ENCODE results near the gene PALD1.

PALD1 gene

DNA sequence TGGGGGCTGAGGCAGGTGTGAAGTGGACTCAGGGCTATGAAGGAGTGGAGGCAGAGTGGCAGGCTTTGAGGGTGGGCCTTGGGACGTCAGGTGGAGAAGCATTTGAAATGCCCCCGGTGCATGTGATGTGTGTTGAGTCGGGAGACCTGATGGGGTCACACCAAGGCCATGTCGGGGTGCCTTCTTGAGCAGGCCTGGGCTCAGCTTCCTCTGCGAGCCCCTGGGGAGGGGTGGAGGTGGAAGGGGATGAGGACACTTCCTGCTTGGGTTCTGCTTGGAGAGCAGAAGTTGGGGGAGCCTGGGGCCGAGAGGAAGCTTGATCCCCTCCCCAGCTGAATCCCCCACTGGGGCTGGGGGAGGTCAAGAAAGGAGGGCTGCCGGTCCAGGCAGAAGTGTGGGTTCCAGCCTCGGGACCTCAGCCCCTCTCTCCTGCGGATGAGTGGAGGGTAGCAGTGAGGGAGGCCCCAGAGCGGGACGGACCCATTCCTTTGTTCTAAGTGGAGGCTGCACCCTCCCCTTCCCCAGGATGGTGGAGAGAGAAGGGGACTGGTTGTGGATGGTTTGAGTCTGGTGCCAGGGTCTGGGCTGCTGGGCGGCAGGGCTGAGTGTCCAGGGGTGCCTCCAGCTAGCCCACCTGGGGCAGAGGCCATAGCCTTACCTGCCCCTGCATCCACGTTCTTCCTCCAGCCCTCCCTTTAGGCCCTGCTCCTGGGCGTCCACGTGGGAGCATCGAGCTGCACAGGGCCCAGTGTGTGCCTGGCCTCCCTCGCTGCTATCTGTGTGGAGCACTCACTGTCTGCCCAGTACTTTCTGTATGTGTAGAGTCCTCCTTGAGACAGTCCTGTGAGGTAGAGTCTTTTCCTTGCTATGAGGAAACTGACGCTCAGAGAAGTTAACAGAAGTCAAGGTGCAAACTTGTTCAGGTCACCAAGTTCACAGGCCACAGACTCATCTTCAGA lies 87.3 kb downstream of the PALD1 start:
- no peak for TF ChIP-seq ZFX (IDR thresholded peaks at IDR 0.05)
- TF ChIP-seq, protein P1, sequence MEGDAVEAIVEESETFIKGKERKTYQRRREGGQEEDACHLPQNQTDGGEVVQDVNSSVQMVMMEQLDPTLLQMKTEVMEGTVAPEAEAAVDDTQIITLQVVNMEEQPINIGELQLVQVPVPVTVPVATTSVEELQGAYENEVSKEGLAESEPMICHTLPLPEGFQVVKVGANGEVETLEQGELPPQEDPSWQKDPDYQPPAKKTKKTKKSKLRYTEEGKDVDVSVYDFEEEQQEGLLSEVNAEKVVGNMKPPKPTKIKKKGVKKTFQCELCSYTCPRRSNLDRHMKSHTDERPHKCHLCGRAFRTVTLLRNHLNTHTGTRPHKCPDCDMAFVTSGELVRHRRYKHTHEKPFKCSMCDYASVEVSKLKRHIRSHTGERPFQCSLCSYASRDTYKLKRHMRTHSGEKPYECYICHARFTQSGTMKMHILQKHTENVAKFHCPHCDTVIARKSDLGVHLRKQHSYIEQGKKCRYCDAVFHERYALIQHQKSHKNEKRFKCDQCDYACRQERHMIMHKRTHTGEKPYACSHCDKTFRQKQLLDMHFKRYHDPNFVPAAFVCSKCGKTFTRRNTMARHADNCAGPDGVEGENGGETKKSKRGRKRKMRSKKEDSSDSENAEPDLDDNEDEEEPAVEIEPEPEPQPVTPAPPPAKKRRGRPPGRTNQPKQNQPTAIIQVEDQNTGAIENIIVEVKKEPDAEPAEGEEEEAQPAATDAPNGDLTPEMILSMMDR (conservative IDR thresholded peaks at IDR 0.05): no peak
- no peak overlapping the region for H3K27ac ChIP-seq

DNA sequence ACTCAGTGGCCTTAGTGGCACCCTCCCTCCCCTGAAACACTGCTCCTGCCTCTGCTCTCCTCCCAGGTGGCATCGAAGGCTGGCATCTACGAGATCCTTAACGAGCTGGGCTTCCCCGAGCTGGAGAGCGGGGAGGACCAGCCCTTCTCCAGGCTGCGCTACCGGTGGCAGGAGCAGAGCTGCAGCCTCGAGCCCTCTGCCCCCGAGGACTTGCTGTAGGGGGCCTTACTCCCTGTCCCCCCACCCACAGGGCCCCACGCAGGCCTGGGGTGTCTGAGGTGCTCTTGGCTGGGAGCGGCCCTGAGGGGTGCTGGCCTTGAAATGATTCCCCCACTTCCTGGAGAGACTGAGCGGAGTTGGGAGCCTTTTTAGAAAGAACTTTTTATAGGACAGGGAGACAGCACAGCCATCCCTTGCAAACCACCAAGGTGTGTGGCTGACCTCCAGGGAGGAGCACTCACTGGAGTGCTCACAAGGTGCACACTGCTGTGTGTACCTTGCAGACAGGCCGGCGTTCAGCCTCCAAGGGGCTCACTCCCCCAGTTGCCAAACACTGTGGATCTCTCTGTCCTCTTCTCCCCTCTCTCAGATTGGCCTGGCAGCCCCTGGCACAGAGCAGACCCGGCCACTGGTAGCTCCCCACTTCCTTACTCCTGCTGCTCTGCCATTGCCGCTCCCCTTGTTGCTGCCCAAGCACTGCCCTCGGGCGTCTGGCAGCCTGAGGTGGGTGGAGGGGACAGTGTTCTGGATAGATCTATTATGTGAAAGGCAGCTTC lies 88.1 kb downstream of the PALD1 start:
- H3K27ac ChIP-seq: no peak overlapping the region
- no peak for TF ChIP-seq ZFX (IDR thresholded peaks at IDR 0.05)

DNA sequence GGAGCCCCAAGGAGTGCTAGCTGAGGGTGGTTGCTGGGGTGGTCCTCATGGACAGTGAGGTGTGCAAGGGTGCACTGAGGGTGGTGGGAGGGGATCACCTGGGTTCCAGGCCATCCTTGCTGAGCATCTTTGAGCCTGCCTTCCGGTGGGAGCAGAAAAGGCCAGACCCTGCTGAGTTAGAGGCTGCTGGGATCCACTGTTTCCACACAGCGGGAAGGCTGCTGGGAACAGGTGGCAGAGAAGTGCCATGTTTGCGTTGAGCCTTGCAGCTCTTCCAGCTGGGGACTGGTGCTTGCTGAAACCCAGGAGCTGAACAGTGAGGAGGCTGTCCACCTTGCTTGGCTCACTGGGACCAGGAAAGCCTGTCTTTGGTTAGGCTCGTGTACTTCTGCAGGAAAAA lies 89.0 kb downstream of the PALD1 start:
- TF ChIP-seq, protein P1 (conservative IDR thresholded peaks at IDR 0.05): no peak
- TF ChIP-seq ZFX (IDR thresholded peaks at IDR 0.05): no peak
- no peak overlapping the region for H3K27ac ChIP-seq

DNA sequence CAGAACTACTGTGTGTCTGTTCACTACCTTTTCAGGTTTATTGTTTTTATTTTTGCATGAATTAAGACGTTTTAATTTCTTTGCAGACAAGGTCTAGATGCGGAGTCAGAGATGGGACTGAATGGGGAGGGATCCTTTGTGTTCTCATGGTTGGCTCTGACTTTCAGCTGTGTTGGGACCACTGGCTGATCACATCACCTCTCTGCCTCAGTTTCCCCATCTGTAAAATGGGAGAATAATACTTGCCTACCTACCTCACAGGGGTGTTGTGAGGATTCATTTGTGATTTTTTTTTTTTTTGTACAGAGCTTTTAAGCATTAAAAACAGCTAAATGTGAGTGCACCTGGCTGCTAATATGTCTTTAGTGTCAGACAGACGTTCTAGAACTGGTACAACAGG lies 89.5 kb downstream of the PALD1 start:
- TF ChIP-seq, protein P1 (conservative IDR thresholded peaks at IDR 0.05): no peak
- TF ChIP-seq ZFX (IDR thresholded peaks at IDR 0.05): no peak

DNA sequence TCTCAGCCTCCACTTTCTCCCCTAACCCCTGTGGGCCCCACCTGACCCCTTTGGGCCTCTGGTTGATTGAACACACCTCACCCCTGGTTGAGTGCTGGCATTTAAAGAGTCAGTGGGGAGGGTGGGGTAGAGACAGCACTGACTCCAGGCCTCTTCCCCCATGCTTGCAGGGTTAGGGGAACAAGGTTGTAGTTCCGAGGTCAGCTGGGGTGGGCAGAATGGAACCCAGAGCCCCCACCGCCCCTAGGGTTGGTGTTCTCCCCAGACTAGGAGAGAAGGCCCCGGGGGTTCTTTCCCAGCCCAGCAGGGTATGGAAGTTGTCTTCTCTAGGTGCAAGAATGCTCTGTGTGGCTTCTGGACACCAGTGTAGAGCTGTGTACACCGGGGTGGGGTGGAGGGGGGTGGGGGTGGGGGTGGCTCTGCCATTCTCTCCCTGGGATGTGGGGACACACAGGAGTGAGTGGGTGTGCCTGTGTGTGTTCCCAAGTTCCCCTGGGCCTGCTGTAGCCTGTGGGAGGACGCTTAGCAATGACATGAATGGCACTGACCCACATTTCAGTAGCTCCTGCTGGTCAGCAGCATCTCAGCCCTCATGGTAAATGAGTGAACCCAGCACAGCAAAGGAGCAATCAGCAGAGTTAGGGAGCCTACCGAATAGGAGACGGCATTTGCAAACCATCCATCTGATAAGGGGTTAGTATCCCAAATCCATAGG lies 90.4 kb downstream of the PALD1 start:
- no peak overlapping the region for H3K27ac ChIP-seq
- TF ChIP-seq, protein P1 (conservative IDR thresholded peaks at IDR 0.05): no peak
- TF ChIP-seq ZFX (IDR thresholded peaks at IDR 0.05): no peak

More for the DNA sequence above, 89.5 kb downstream of the PALD1 start:
- H3K27ac ChIP-seq: no peak overlapping the region

DNA sequence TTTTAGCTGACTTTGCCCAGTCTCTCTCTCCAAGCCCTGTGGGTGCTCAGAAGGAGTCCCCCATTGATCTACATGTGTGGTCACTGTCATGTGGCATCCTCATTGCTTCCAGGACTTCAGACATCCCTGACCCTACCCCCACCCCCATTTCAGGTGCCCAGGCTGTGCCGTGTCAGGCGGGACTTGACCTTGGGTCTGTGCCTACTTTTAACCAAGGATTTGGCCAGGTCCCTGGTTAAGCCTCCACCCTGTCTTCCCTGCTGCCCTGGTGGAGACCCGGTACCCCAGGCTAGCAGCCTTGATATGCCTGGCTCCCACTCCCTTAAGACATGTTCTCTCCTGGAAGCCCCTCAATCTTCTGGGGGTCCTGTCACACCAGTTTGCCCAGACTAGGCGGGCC lies 92.7 kb downstream of the PALD1 start:
- H3K27ac ChIP-seq: no peak overlapping the region
- TF ChIP-seq ZFX (IDR thresholded peaks at IDR 0.05): no peak
- TF ChIP-seq, protein P1 (conservative IDR thresholded peaks at IDR 0.05): no peak

DNA sequence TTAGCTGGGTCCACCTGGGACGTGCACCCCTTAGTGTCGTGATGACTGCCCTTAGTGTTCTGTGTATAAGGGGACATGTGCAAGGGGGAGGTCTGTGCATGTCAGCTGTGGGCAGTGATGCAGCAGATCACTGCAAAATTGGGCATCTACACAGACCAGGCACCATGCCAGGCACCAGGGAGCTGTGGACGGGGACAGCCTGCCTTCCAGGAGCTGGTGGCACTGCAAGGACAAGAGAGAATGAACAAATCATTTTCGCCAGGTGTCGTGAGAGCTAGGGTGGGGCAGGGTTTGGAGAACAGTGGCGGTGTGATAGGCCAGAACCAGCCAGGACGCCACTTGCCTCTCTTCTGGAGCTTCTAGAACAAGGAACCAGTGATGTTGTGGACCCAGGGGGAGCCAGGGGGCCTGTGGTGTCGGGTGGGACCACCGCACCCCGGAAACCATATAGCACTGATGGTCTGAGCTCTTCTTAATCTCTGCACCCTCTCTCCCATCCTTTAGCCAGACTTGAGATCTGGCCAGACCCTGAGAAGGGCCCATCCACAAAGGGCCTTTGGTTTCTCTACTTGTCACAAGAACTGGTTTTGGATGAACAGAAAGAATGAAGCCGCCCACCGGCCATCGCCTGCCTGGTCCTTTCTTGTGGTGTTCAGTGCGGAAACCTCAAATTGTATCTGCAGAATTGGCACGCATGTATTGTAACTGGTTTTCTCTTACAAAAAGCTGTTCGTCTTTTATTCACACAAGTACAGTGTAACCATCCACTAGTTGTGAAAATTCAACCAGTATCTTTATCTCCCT lies 93.3 kb downstream of the PALD1 start:
- TF ChIP-seq, protein P1 (conservative IDR thresholded peaks at IDR 0.05): no peak
- TF ChIP-seq ZFX (IDR thresholded peaks at IDR 0.05): no peak
- no peak overlapping the region for H3K27ac ChIP-seq
